ENCODE data around the gene GPLD1. TPM values are rescaled to one million over a fixed set of nuclear protein-coding genes. Genes with fewer than 3 reads are reported as not detected.

The GPLD1 gene
- total RNA-seq, 4 donors from 2014 or later = 0.27 to 1.9 (median 0.64) TPM

- intact Hi-C loops (cut with DNase I) = no loop called here
- TF ChIP-seq CTCF (IDR thresholded peaks at IDR 0.05) (no peak), POLR2A (IDR thresholded peaks at IDR 0.05) (no peak)
- Histone ChIP-seq H3K27ac (no peak overlapping the region), H3K4me1 (peaks cover 0 to 6% (median 0%) of the 10 kb centered on the region in 3 donors), H3K36me3 (no peaks in the 10 kb centered on the region), H3K9me3 (no peaks in the 10 kb centered on the region), H3K27me3 (no peaks in the 10 kb centered on the region), H3K4me3 (no peak overlapping the region)
- no peak for DNase-seq
Measured at GRCh38 chr6:24472181-24472580, 17.2 kb downstream of the GPLD1 start.

GRCh38 chr6:24469811-24470210, 19.6 kb downstream of the GPLD1 start:
- H3K27ac ChIP-seq = no peak overlapping the region
- H3K27me3 ChIP-seq = no peaks in the 10 kb centered on the region
- no peak overlapping the region for H3K4me3 ChIP-seq
- TF ChIP-seq POLR2A (IDR thresholded peaks at IDR 0.05) = no peak
- no peak for TF ChIP-seq CTCF (IDR thresholded peaks at IDR 0.05)
- peaks cover 0 to 6% (median 0%) of the 10 kb centered on the region in 3 donors for H3K4me1 ChIP-seq
- no peak for DNase-seq
- intact Hi-C loops (cut with DNase I) = no loop called here
- H3K36me3 ChIP-seq = no peaks in the 10 kb centered on the region
- H3K9me3 ChIP-seq = no peaks in the 10 kb centered on the region
- WGBS, 2 donors = 70 to 84% methylated on average over 7 of the region's 7 CpGs

GRCh38 chr6:24464253-24465038, 24.9 kb downstream of the GPLD1 start:
- H3K4me1 ChIP-seq = peaks cover 0 to 13% (median 0%) of the 10 kb centered on the region in 3 donors
- H3K27ac ChIP-seq = no peak overlapping the region
- TF ChIP-seq POLR2A (IDR thresholded peaks at IDR 0.05) = no peak
- H3K4me3 ChIP-seq = no peak overlapping the region
- 70 to 71% methylated on average over 6 to 9 of the region's 11 CpGs for WGBS, 2 donors
- H3K27me3 ChIP-seq = no peaks in the 10 kb centered on the region
- intact Hi-C loops (cut with DNase I) = no loop called here
- H3K36me3 ChIP-seq = no peaks in the 10 kb centered on the region
- no peaks in the 10 kb centered on the region for H3K9me3 ChIP-seq
- no peak for DNase-seq

- peak overlapping the region in 2 of 4 donors; percentile 15 to 27 for H3K27ac ChIP-seq
- WGBS, 2 donors = 56 to 57% methylated on average over 2 to 4 of the region's 4 CpGs
- TF ChIP-seq CTCF (IDR thresholded peaks at IDR 0.05) (no peak), POLR2A (IDR thresholded peaks at IDR 0.05) (no peak)
- no peak overlapping the region for H3K4me3 ChIP-seq
- H3K4me1 ChIP-seq = peaks cover 0 to 27% (median 0%) of the 10 kb centered on the region in 3 donors
- H3K27me3 ChIP-seq = no peaks in the 10 kb centered on the region
- H3K9me3 ChIP-seq = no peaks in the 10 kb centered on the region
- intact Hi-C loops (cut with DNase I) = no loop called here
- DNase-seq = no peak
- H3K36me3 ChIP-seq = no peaks in the 10 kb centered on the region
Measured at GRCh38 chr6:24460966-24461365, 28.4 kb downstream of the GPLD1 start.

- H3K9me3 ChIP-seq = no peaks in the 10 kb centered on the region
- H3K4me3 ChIP-seq = no peak overlapping the region
- no peak for TF ChIP-seq CTCF (IDR thresholded peaks at IDR 0.05)
- no peak for TF ChIP-seq POLR2A (IDR thresholded peaks at IDR 0.05)
- no peak for DNase-seq
- no peaks in the 10 kb centered on the region for H3K27me3 ChIP-seq
- H3K36me3 ChIP-seq = no peaks in the 10 kb centered on the region
- peak overlapping the region in 2 of 4 donors; percentile 24 to 35 for H3K27ac ChIP-seq
- intact Hi-C loops (cut with DNase I) = no loop called here
- peaks cover 0 to 27% (median 0%) of the 10 kb centered on the region in 3 donors for H3K4me1 ChIP-seq
- WGBS, 2 donors = 69 to 72% methylated on average over 2 of the region's 2 CpGs
Measured at GRCh38 chr6:24458941-24459340, 30.4 kb downstream of the GPLD1 start.
